Measurements from ENCODE around the gene C13orf46.

- TF ChIP-seq, protein P1, sequence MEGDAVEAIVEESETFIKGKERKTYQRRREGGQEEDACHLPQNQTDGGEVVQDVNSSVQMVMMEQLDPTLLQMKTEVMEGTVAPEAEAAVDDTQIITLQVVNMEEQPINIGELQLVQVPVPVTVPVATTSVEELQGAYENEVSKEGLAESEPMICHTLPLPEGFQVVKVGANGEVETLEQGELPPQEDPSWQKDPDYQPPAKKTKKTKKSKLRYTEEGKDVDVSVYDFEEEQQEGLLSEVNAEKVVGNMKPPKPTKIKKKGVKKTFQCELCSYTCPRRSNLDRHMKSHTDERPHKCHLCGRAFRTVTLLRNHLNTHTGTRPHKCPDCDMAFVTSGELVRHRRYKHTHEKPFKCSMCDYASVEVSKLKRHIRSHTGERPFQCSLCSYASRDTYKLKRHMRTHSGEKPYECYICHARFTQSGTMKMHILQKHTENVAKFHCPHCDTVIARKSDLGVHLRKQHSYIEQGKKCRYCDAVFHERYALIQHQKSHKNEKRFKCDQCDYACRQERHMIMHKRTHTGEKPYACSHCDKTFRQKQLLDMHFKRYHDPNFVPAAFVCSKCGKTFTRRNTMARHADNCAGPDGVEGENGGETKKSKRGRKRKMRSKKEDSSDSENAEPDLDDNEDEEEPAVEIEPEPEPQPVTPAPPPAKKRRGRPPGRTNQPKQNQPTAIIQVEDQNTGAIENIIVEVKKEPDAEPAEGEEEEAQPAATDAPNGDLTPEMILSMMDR (IDR thresholded peaks at IDR 0.05), result no peak
- no peak for TF ChIP-seq EZH2 (IDR thresholded peaks at IDR 0.05)
These were observed 16.5 kb upstream of the C13orf46 start for GRCh38 chr13:113990321-113990837.
